Activated gamma-delta T cell treated with anti-CD3 and anti-CD28 coated beads, Interleukin-2, amount 50 U/mL, for 16 hours (primary cell): ENCODE results near the gene SGF29.
"Not testable (repeated sequence)": the region's sequence is repeated elsewhere in the genome, so short reads cannot be mapped to it uniquely, and the experiment has no call there.

Experiments
- DNase-seq: peaks from one replicate; pipeline ENCODE4 v3.0.0-alpha.2; 2020; ENCODE audit warnings: low read depth

The SGF29 gene

GRCh38 chr16:28553776-28554633 is at the start of gene SGF29:
Gene SGF29 (plus strand): TSS chr16:28553920. CDS start chr16:28581070, 27,150 bp downstream.
- DNase-seq = peak; percentile 89

GRCh38 chr16:28504707-28505404 is 48.9 kb upstream of the SGF29 start:
- DNase-seq = no peak

- DNase-seq = no peak
Observed at GRCh38 chr16:28505489-28506137, 48.1 kb upstream of the SGF29 start.

- no peak for DNase-seq
Observed at GRCh38 chr16:28511031-28511430, 42.7 kb upstream of the SGF29 start.

- no peak for DNase-seq
Observed at GRCh38 chr16:28511801-28512789, 41.6 kb upstream of the SGF29 start.

- DNase-seq = no peak
Observed at GRCh38 chr16:28513484-28514181, 40.1 kb upstream of the SGF29 start.

- DNase-seq = no peak
Observed at GRCh38 chr16:28514246-28514645, 39.5 kb upstream of the SGF29 start.

- DNase-seq = no peak
Observed at GRCh38 chr16:28520672-28521071, 33.0 kb upstream of the SGF29 start.

- no peak for DNase-seq
Observed at GRCh38 chr16:28521436-28521835, 32.3 kb upstream of the SGF29 start.

- DNase-seq = no peak
Observed at GRCh38 chr16:28522792-28523191, 30.9 kb upstream of the SGF29 start.

GRCh38 chr16:28524681-28525171 is 29.0 kb upstream of the SGF29 start:
- no peak for DNase-seq

- DNase-seq = no peak
Observed at GRCh38 chr16:28526201-28527099, 27.3 kb upstream of the SGF29 start.

- DNase-seq = not testable (repeated sequence)
Observed at GRCh38 chr16:28527100-28527785, 26.5 kb upstream of the SGF29 start.

GRCh38 chr16:28527985-28528384 is 25.7 kb upstream of the SGF29 start:
- DNase-seq = no peak

- no peak for DNase-seq
Observed at GRCh38 chr16:28528463-28528867, 25.3 kb upstream of the SGF29 start.

GRCh38 chr16:28529124-28529523 is 24.6 kb upstream of the SGF29 start:
- DNase-seq = no peak

- no peak for DNase-seq
Observed at GRCh38 chr16:28531777-28532744, 21.7 kb upstream of the SGF29 start.
